HG03064 (cell line): ENCODE measurements around the gene VWA5B2.

Source experiments
- ATAC-seq: cut with Tn5 transposase; IDR thresholded peaks from one replicate; pipeline ENCODE4 v1.9.1; 2021; ENCODE audit warnings: low read depth; ENCODE audit not compliant: unreplicated experiment

Gene VWA5B2

GRCh38 chr3:184222521-184222920 is 6.9 kb upstream of the VWA5B2 start:
- no peak for ATAC-seq

GRCh38 chr3:184223946-184224345 is 5.4 kb upstream of the VWA5B2 start:
- ATAC-seq, result no peak

- ATAC-seq, result no peak
These were observed 1.9 kb upstream of the VWA5B2 start for GRCh38 chr3:184227481-184227935.

DNA sequence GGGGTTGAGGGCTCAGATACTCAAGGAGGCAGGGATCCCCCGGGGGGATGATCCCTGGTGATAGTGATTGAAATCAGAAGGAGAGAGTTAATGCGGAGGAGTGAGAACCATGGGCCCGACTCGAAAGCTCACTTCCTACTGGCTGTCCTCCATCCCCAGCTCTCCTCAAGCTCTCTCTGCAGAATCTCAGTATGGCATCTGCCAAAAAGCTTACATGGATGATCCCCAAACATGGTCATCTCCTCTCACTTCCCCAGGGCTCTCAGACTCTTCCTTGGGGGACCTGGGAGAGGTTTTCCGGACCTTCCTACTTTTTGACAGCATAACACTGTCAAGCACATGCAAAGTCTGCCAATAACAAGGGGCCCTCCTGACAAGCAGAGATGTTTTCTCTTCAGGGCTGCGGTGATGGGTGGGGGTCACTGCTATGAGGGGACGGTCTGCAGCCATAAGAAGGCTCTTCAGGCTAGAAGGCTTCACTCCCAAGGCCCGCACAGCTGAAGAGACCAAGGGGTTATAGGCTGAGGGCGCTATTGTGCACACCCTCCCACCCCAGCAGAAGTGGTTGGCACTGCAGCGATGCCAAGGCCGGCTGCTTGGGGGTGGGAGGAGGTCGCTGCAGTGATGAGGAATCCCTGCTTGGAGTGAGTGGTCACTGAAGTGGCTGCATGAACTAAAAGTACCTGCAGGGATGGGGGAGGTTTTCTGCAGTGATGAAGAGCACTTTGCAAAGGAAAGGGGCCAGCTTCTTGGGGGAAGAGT is 828 bp upstream of the VWA5B2 start:
- no peak for ATAC-seq

DNA sequence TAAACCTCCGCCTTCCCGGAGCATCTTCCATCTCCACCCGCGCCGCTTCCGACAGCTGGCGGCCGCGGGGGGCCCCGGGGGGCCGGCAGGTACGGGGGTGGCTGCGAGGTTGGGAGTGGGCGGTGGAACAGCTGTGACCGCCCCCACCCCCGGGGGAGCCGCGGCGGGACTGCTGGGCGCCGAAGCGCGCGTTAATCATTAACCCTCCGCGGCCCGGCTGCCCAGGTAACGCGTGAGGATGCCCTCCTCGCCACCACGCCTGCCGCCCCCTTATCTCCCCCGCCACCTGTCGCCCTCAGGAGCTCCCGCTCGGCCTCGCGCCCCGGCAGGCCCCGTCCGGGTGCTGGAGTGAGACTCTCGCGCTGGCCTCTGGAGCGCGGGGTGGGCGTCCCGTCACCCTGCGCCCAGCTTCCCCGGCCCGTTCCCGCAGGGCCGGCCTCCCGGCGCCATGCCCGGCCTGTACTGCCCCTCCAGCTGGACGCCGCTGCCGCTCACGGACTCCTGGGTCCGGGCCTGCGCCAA is 757 bp downstream of the VWA5B2 start:
- ATAC-seq, result no peak

- ATAC-seq, result no peak
These were observed 1.5 kb downstream of the VWA5B2 start for GRCh38 chr3:184230603-184231528.

- ATAC-seq, result no peak
These were observed 2.3 kb downstream of the VWA5B2 start for GRCh38 chr3:184231671-184232070.

GRCh38 chr3:184233127-184233843 is 3.9 kb downstream of the VWA5B2 start:
- no peak for ATAC-seq

- no peak for ATAC-seq
These were observed 4.8 kb downstream of the VWA5B2 start for GRCh38 chr3:184234224-184234623.

- no peak for ATAC-seq
These were observed 5.4 kb downstream of the VWA5B2 start for GRCh38 chr3:184234671-184235380.

GRCh38 chr3:184235381-184236032 is 6.1 kb downstream of the VWA5B2 start:
- ATAC-seq, result no peak

DNA sequence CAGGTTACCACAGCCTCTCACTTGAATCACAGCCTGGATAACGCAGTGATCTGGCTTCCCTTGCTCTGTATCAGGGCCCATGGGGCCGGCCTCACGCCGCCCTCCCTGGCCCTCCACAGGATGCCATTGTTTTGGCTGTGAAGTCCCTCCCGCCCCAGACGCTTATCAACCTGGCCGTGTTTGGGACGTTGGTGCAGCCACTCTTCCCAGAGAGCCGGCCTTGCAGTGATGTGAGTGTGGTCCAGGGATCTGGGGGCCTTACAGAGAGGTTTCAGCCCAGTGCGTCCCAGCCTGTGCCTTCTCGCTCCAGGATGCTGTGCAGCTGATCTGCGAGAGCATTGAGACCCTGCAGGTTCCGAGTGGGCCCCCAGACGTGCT is 6.6 kb downstream of the VWA5B2 start:
- no peak for ATAC-seq

- ATAC-seq, result no peak
These were observed 7.3 kb downstream of the VWA5B2 start for GRCh38 chr3:184236636-184237035.

GRCh38 chr3:184237211-184237610 is 7.8 kb downstream of the VWA5B2 start:
- ATAC-seq, result no peak

DNA sequence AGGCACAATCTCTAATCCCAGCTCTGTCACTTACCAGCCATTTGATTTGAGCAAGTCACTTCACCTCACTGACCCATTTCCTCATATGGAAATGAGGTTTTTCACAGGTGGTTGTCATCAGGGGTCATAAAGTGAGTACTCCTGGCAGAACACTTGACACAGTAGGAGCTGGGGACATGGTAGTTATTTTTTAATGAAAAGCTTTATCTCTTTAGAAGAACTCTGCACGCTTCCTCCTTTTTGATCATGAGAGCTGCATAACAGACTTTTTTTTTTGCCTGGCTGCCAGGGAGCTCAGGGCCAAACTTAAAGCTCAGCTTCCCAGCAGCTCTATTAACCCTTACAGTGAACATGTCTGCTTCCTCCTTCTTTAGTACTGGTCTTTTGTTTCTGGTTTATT is 8.4 kb downstream of the VWA5B2 start:
- no peak for ATAC-seq

DNA sequence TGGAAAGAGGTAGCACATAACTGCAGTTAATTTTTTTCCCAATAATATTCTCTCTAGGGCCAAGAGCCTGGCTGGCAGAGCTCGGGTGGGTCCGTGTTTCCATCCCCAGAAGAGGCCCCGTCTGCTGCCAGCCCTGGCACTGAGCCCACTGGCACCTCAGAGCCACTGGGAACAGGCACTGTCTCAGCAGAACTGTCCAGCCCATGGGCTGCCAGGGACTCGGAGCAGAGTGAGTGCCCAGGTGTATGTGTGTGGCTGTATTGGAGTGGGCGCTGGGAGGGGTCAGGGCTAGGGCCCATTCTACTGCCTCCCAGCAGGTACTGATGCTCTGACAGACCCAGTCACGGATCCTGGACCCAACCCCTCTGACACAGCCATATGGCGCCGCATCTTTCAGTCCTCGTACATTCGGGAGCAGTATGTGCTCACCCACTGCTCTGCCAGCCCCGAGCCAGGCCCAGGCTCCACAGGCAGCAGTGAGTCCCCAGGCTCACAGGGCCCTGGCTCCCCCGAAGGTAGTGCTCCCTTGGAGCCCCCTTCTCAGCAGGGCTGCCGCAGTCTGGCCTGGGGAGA is 8.9 kb downstream of the VWA5B2 start:
- no peak for ATAC-seq

DNA sequence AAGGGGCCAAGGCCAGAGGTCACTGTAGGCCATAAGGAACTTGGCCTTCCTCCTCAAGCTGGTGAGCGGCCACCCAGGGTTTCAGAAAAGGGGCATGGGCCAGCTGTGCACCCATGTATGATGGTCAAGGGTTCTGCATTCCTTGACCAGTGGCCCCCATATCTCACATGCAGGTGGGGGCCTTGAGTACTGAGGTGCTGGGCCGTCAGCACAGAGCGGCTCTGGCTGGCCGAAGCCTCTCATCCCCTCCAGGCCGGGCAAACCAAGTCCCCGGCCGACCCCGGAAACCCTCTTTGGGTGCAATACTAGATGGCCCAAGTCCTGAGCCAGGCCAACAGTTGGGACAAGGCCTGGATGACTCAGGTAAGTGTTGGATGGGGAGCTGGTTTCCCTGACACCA is 9.8 kb downstream of the VWA5B2 start:
- no peak for ATAC-seq

DNA sequence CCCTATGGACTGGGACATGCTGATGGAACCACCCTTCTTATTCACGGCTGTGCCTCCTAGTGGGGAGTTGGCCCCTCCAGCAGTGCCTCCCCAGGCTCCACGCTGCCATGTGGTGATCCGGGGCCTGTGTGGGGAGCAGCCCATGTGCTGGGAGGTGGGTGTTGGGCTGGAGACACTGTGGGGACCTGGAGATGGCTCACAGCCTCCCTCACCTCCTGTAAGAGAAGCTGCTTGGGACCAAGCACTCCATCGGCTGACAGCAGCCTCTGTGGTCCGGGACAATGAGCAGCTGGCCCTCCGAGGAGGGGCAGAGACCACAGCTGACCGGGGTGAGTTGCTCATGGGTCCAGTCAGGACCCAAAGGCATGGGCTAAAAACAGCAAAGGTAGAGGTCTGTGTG is 10.3 kb downstream of the VWA5B2 start:
- ATAC-seq, result no peak

- ATAC-seq, result no peak
These were observed 11.2 kb downstream of the VWA5B2 start for GRCh38 chr3:184240384-184241140.
